Globus pallidus (tissue), 1 donor: Measurements from ENCODE around the gene CLCN6.

Experiments
- DNase-seq: peaks from one replicate; pipeline ENCODE4 v3.0.0-alpha.2; 2015; ENCODE audit warnings: low spot score

Gene CLCN6, protein sequence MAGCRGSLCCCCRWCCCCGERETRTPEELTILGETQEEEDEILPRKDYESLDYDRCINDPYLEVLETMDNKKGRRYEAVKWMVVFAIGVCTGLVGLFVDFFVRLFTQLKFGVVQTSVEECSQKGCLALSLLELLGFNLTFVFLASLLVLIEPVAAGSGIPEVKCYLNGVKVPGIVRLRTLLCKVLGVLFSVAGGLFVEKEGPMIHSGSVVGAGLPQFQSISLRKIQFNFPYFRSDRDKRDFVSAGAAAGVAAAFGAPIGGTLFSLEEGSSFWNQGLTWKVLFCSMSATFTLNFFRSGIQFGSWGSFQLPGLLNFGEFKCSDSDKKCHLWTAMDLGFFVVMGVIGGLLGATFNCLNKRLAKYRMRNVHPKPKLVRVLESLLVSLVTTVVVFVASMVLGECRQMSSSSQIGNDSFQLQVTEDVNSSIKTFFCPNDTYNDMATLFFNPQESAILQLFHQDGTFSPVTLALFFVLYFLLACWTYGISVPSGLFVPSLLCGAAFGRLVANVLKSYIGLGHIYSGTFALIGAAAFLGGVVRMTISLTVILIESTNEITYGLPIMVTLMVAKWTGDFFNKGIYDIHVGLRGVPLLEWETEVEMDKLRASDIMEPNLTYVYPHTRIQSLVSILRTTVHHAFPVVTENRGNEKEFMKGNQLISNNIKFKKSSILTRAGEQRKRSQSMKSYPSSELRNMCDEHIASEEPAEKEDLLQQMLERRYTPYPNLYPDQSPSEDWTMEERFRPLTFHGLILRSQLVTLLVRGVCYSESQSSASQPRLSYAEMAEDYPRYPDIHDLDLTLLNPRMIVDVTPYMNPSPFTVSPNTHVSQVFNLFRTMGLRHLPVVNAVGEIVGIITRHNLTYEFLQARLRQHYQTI

DNA sequence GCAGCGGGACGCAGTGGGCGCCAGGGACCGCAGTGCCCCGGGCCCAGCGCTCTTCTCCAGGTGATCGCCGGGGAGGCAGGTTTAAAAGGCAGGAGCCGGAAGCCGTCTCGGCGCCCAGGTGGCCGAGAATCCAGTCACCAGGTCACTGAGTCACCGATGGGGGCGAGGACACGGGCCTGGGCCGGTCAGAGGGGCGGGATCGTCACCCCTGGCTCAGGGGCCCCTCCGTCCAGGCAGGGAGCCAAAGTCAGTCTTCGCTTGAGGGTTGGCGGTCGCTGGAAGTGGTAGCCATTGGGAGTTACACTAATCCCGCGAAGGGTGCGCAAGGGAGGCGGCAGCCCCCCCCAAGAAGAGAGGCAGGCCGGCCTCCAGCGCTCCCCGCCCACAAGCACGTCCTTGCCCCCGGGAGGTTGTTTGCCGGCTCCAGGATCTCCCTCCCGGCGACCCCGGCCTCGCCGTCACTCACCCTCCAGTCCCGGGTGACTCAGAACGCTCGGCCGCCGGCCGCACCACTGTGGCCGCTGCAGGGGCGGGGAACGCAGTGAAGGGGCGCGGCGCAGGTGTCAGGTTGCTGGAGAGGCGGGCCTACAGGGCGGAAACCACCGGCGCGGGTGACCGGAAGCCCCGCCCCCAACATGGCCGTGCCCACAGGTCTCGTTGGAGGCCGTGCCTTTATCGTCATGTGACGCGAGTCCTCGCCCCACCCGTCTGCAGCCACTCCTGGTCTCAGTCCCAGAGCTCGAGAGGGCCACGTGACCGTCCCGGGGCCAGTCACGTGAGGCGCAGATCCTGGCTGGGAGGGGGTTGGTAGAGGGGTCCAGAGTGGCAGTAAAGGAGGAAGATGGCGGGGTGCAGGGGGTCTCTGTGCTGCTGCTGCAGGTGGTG, at the start of gene CLCN6, which contains the start of gene MTHFR:
CLCN6 (plus strand) TSS at position 770 of the 885 bp plus-strand sequence; CDS start at position 842, 72 bp downstream.
MTHFR (minus strand) TSS at position 543 of the 885 bp plus-strand sequence. CDS start 2,848 bp downstream, outside the sequence.
- peak; percentile 97 for DNase-seq

DNA sequence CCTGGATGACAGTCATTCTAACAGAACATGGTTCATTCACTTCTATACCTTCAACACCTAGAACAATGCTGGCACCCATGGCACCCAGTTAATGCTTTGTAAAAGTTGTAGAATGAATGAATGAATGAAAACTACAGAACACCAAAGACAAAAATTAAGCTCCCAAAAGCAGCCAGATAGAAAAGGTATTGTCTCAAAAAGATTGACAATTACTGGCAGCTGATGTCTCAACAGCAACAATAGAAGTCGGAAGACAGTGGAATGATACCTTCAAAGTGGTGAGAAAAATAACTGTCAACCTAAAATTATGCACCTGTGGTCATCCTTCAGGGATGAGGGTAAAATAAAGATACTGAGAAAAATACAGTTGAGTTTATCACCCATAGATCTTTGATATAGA, 48.9 kb upstream of the CLCN6 start:
- DNase-seq = no peak

DNA sequence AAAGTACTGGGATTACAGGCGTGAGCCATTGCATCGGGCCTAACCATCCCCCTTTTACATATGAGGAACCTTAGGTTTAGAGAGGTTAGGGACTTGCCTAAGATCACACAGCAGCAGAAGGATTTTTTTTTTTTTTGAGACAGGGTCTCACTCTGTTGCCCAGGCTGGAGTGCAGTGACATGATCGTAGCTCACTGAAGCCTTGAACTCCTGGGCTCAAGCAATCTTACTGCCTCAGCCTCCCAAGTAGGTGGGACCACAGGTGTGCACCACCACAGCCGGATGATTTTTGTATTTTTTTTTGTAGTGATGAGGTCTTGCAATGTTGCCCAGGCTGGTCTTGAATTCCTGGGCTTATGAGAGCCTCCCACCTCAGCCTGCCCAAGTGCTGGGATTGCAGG, 46.2 kb upstream of the CLCN6 start:
- no peak for DNase-seq

DNA sequence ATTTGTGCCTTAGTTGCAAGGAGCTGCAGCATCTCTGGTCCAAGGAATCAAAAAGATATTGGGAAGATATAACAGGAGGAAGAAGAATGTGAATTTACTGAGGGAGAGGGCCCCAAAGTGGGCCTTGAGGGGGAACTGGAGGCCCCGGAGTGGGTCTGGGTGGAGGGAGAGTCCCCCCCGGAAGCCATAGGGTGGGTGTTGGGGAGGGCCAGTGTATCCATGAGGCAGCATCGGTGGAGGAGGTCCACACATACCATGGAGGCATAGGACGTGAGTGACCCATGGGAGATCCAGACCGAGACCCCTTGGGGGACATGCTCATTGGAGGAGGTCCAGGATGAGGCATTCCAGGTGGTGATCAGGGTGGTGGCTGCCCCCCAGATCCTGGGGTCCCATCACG, 44.7 kb upstream of the CLCN6 start:
- DNase-seq = no peak

DNA sequence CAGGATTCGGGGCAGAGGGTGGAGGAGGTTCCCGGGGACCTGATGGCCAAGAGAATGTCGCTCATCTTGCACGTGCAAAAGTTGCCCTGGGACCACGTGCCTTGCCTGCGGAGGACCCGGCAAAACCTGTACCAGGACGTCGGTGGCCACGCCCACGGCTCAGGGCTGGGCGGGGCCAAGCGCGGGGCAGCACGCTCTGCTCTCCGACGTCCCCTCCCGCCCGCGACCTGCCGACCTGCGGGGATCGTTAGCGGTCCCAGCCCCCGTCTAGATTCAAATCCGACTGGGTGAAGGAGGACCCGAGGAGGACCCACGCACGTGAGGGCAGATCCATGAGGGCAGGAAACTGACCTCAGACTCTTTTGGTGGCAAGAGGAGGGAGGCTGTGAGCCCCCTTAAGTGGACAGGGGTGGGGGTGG, 44.0 kb upstream of the CLCN6 start, which contains the start of gene C1orf167:
C1orf167 (plus strand) TSS at position 206 of the 419 bp plus-strand sequence. CDS start 2,208 bp downstream, outside the sequence.
- DNase-seq = no peak

DNA sequence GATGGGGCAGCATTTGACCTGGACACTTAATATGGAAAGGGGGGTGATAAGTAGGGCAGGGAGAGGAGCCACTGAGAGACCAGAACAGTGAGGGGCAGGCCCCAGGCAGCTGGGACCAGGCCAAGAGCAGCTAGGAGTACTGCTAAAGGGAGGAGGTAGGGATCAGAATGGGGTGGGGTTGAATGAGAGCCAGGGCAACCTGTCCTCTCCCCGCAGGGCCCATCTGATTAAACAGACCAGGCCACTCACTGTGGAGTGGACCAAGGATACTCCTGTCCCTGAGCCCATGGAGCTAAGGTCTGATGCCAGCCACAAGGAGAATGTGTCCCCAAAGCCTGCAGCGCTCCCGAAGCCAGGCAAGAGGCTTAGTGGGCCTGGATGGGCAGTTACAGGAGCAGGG, 41.9 kb upstream of the CLCN6 start:
- DNase-seq = no peak

DNA sequence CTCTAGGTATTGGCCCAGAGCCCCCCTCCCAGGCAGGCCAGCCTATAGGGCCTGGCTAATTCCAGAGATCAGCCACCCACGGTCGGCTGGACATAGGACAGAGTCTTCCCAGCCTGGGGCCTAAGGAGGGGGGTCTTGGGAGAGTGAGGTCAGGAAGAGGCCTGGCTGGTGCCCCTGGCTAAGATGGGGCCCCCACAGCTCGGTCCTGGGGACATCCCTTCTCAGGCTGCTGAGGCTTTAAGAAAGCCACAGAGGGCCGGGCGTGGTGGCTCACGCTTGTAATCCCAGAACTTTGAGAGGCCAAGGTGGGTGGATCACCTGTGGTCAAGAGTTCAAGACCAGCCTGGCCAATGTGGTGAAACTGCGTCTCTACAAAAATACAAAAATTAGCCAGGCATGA, 41.5 kb upstream of the CLCN6 start:
- DNase-seq = no peak

DNA sequence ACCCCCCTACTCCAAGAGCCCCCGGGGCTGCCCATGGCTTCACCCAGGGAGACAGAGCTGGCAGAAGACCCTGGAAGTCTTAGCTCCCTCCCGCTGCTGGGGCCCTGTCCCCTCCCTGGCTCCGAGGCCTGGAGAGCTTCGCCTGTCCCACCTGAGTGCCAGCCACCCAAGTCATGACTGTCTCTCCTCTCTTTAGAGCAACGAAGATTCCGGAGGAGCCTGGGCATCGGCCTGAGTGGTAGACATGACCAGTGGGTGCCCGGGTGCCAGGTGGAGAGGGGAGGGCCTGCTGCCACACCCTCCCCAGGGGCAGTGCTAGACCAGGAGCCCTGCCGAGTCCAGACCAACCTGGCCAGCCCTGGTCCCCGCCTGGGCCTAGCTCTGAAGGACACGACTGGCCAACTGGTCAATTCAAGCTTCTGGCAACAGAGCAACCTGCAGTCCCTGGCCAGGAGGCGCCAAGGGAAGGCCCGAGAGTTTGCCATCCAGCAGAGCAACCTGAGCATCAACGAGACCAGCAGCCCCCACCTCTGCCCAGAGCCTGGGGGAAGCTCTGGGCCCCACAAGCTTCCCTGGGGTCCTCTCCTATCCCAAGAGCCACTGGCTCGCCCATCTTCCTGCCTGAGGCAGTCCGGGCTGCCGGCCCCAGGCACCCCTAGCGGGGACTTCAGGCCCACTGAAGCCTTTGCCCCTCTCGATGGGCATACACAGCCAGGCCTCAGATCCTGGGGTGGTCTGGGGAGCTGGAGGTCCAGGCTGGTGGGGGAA, 40.1 kb upstream of the CLCN6 start:
- DNase-seq = no peak

DNA sequence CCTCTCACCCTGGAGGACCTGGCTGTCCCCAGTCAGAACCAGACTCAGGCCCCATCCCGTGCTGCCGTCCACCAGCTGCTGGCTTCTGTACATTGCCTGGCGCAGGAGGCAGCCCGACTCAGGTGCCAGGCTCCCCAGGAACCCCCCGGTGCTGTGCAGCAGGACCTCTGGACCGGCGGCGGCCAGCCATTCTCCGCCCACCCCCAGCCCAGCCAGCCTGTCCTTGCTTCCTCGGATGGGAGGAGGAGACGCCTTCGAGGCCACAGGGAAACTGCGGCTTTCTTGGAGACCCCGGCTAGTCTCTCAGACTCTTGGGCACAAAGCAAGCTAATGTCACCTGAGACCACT, 39.6 kb upstream of the CLCN6 start:
- no peak for DNase-seq

DNA sequence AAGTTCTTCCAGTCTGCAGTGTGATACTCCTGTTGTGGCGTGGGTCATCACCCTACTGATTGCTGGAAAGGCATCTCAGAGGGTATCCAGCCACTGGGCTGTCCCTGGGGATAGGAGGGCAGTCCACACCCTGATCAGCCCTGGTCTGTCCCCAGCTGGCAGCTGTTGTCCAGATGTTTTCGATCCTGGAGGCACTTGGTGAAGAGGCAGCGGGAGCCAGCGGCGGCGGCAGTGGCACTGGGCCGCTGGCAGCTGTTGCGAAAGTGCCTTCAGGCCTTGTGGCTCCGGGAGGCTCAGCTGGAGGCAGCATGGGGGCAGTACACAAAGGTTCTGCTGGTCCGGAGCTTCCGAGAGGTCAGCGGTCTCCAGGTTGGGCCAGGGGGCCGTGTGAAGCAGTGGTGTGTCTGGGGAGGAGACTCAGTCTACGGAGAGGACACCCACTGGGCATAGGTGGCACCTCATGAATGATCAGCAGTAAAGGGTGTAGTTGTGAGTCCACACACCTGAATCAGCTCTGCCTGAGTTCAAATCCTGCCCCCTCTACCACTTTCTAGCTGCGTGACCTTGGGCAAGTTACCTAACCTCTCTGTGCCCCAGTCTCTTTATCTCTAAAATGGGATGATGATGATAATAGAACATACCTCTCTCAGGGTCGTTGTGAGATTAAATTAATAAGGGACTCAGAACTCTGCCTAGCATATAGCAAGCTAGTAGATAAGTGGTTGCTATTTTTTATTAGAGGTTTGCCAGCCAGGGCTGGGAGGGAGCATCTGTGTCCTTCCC, 37.9 kb upstream of the CLCN6 start:
- DNase-seq = no peak

DNA sequence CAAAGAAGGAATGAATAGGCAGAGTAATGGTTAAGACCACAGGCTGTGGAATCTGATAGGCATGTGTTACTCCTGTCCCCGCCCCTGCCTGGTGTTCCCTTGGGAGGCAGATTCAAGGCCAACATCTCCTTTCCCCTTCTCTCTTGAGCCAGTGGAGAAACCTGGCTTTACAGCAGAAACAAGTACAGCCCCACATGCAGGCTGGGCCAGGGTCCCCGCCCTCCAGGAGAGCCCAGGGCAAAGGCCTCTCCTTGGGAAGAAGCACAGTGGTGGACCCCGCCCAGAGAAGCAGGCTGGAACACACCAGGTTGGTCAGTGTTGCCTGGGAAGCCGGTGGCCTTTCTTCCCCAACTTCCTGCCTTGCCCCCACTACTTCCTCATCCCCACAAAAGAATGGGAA, 37.2 kb upstream of the CLCN6 start:
- no peak for DNase-seq

DNA sequence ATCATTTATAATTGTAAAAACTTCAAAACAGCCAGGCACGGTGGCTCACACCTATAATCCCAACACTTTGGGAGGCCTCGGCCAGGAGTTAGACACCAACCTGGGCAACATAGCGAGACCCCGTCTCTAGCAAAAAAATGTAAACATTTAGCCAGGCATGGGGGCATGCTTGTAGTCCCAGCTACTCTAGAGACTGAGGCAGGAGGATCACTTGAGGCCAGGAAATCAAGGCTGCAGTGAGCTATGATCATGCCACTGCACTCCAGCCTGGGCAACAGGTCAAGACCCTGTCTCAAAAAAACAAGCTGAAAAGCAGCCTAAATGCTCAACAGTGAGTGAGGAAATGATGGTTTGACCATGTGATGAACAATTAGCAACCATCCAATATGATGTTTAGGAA, 36.7 kb upstream of the CLCN6 start:
- DNase-seq = no peak

DNA sequence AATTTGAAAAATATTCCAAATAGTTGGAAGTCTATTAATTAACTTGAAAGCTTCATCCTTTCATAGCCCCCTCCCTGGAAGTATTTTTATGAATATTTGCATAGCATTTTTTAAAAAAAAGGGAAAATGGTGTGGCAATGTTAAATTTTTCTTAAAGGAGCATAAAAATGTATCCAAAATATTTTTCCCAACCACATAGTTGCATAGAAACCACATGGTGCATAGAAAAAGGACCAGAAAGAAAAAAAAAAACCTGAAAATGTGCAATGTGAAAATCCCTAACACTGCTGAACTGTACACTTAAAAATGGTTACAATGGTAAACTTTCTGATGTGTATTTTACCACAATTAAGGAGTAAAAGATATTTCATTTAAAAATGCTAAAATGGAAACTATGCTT, 36.0 kb upstream of the CLCN6 start:
- no peak for DNase-seq

DNA sequence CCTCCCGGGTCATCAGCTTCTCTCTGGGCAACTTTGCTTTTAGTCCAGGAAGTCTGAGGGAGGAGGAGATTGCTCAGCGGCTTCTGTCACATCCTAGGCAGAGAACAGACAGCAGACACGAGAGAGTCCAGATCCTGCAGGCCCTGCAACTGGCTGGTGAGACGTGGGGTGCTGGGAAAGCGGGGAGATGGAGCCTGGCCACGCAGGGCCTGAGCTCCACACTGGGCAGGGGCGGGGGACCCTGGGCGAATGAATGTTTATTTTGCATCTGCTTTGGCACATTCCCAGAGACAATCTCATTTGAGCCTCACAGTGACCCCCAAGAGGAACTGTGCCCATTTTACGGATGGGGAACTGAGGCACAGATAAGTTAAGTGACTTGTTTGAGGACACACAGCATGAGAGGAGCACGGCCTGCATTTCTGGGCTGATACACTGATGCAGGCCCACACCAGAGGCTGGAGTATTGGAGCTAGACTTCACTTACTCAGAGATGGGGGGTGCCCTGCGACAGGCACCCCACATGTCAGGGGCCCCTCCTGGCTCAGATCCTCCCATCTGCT, 34.4 kb upstream of the CLCN6 start:
- no peak for DNase-seq

DNA sequence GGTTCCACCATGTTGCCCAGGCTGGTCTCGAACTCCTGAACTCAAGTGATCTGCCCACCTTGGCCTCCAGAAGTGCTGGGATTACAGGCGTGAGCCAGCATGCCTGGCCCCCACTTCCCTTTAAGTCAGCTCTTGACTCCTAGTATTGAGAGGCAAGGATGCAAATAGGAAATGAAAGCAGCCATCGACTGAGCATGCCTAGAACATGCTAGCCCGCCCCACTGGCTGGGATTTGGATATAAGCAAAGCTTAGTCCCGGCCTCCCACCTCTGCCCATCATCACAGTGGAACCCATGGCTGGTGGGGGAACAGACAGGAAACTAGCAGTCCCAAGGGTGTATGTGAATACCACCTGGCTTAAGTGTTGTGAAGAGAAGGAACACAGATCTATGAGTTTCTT, 33.5 kb upstream of the CLCN6 start:
- no peak for DNase-seq

DNA sequence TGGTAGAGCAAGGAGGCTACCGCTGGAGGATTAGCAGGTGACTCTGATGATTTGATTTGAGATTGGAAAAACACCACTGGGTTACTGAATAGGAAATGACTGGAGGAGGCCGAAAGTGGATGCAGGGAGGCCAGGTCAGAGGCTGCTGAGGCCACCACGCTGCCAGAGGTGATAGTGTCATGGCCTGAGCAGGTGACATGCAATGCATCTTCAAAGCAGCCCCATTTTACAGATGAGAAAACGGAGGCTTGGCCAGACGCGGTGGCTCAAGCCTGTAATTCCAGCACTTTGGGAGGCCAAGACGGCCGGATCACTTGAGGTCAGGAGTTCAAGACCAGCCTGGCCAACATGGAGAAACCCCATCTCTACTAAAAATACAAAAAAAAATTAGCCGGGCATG, 31.2 kb upstream of the CLCN6 start:
- no peak for DNase-seq

DNA sequence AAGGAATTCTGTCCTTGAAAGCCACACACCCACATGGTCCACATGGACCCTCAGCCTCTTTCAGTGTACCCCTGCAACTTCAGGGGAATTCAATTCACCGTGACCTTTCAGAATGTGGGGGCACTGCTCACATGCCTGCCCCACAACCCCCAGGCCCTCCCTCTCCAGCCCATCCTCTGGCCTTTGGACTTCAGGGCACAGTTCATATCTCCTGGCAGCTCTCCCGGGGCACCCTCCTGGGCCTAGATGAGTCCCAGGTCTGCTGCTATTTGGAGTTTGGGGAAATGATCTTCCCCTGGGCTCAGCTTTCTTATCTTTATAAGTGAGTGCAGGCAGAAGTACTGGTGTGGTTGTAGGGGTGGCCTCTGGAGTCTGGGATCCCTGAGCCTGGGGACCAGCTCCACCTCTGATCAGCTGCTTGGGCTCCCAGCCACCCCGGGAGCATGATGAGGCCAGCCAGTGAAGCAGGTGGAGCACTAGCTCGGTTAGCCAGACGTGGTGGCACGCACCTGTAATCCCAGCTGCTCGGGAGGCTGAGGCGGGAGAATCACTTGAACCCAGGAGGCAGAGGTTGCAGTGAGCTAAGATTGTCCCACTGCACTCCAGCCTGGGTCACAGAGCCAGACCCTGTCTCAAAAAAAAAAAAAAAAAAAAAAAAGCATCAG, 28.2 kb upstream of the CLCN6 start:
- no peak for DNase-seq

DNA sequence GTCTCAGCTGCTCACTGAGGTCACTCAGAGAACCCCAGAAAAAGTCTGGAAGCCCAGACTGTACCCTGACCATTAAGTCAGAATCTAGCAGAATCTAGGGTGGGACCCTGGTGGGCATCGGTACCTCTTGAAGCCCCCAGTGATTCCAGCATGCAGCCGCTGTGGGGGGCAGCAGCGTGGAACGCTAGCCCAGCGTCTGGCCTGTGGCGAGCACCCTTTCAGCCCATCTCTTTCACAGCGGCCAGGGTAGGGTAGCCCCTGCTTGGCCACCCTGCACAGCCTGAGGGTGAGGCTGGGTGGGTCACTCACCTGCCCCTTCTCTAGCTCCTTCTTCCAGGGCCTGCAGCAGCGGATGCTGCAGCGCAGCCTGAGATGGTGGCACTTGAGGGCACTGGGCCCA, 27.7 kb upstream of the CLCN6 start:
- DNase-seq = no peak

DNA sequence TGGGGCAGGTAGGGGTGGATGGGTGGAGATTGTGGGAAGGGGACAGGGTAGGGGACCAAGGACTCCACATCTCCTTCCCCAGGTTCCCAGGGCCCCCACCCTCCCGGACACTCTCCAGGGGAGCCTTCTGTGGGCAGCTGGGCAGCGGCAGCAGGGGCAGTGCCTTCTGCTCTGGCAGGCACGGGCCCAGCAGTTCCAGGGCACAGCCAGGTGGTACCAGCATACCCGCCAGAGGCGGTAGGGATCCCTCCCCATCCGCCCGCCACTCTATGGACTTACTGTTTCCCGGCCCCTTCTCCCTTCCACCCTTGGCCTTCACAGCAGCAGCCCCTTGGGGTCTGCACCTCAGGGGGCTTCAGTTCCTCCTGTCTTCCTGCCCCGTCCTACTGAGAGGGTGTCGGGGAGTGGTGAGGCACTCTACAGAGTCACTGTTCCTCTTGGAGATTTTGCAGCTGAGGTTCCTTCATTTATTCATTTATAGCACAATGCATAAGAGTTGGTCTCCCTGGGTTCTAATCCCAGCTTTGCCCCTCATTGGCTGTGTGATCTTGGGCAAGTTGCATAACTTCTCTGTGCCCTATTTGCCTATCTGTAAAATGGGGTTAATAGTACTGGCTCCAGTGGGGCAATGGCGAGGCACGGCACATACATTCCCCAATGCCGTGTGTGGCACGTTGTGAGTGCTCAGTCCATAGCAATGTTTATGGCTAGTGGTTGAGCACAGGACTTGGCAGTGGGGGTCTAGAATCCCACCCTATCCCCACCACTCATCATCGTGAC, 27.0 kb upstream of the CLCN6 start:
- DNase-seq = no peak
